ENCODE data around the gene TTC7B. TPM values are rescaled to one million over a fixed set of nuclear protein-coding genes. Genes with fewer than 3 reads are reported as not detected.

The TTC7B gene
- total and polyA plus RNA-seq, 10 of the 15 experiments (the other 5 are each of a cell fraction or from before 2014, with no cell fraction given) = under 0.01 to 1.1 (median 0.26) TPM; not detected in 2

DNA sequence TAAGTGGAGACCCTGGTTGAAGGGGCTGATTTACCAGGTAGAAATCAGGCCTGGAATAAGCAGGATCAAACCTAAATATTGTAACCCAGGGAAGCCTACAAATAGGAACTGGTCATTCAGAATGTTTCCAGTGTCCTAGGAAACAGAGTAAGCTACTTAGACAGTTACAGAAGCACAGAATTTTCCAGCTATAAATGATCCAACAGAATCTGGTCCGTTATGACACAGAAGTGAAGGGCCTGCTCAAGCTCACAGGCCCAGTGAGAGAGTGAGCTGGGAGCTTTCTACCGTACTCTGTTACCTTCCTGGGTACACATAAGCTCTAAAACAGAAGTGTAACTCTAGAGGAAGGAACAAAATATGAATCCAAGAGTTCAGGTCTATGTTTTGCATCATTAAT, 119.1 kb downstream of the TTC7B start (continued):
- TF ChIP-seq, protein P1, sequence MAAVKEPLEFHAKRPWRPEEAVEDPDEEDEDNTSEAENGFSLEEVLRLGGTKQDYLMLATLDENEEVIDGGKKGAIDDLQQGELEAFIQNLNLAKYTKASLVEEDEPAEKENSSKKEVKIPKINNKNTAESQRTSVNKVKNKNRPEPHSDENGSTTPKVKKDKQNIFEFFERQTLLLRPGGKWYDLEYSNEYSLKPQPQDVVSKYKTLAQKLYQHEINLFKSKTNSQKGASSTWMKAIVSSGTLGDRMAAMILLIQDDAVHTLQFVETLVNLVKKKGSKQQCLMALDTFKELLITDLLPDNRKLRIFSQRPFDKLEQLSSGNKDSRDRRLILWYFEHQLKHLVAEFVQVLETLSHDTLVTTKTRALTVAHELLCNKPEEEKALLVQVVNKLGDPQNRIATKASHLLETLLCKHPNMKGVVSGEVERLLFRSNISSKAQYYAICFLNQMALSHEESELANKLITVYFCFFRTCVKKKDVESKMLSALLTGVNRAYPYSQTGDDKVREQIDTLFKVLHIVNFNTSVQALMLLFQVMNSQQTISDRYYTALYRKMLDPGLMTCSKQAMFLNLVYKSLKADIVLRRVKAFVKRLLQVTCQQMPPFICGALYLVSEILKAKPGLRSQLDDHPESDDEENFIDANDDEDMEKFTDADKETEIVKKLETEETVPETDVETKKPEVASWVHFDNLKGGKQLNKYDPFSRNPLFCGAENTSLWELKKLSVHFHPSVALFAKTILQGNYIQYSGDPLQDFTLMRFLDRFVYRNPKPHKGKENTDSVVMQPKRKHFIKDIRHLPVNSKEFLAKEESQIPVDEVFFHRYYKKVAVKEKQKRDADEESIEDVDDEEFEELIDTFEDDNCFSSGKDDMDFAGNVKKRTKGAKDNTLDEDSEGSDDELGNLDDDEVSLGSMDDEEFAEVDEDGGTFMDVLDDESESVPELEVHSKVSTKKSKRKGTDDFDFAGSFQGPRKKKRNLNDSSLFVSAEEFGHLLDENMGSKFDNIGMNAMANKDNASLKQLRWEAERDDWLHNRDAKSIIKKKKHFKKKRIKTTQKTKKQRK (IDR thresholded peaks at IDR 0.05; ENCODE audit: low read depth, low read length) = no peak
- no peak for TF ChIP-seq ATF7 (IDR thresholded peaks at IDR 0.05; ENCODE audit: low read depth)

DNA sequence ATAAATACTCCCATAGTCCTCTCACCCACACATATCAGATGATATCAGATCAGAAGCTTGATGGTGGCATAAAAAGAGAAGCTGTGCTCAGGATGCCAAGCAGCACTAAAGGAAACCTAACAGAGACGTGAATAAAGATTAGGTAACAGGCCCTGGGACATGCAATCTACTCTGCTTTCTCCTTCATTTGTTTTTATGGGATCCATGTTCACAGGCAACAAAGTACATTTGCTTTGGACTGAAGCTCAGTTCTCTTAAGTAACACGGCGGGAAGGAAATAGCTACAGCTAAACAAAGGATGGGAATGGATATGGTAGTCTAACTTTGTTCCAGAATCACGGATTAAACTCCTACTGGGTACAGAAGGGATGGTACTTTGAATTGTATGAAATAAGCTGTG, 119.5 kb downstream of the TTC7B start:
- in situ Hi-C loops (cut with MboI) (loop anchor here (5.0 to 10.0 kb wide), 2 partner anchors 294 to 392 kb away; no protein-coding TSS in a partner anchor), intact Hi-C loops (cut with micrococcal nuclease; ENCODE audit: unreplicated experiment) (loop anchor here (1.0 to 5.0 kb wide), 3 partner anchors 297 to 408 kb away; no protein-coding TSS in a partner anchor)
- no peak overlapping the region for H3K4me3 ChIP-seq
- BruUV-seq (replicated peaks) = no TSS peak
- no peaks in the 10 kb centered on the region for H3K4me1 ChIP-seq (ENCODE audit: control insufficient read depth, insufficient read depth, low read length)
- no peak for DNase-seq (ENCODE audit: low read depth, low spot score)
- FAIRE-seq = no peak
- H3K9me3 ChIP-seq (replicated peaks; ENCODE audit: control insufficient read depth, insufficient read depth, low read length) = no peaks in the 10 kb centered on the region
- POLR2A ChIA-PET = no interaction called here
- no peaks in the 10 kb centered on the region for H3K79me2 ChIP-seq (ENCODE audit: control insufficient read depth, insufficient read depth, low read length)
- RAD21 ChIA-PET (ENCODE audit: unreplicated experiment) = interaction anchor here (1.1 to 1.8 kb wide), 5 partner anchors 62 to 407 kb away, joined by 3 to 9 read pairs (median 6); no protein-coding TSS in a partner anchor
- no peaks in the 10 kb centered on the region for H3K27me3 ChIP-seq (replicated peaks in 1 of 2; ENCODE audit: control insufficient read depth in 2 of 2, insufficient read depth in 2 of 2, low read length in 1 of 2)
- CTCF ChIA-PET = interaction anchor here (0.7 to 4.0 kb wide), 29 partner anchors 8 to 750 kb away, joined by 3 to 49 read pairs (median 4); no protein-coding TSS in a partner anchor
- no peaks in the 10 kb centered on the region for H3K36me3 ChIP-seq (ENCODE audit: control insufficient read depth in 2 of 2, insufficient read depth in 2 of 2, low read length in 1 of 2)
- WGBS (ENCODE audit: insufficient coverage, insufficient replicate concordance, low lambda C conversion rate, missing lambda C conversion rate) = 61% methylated on average over 4 of the region's 4 CpGs
- no peak overlapping the region for H2AFZ ChIP-seq (ENCODE audit: control insufficient read depth, low read depth, low read length)
- H4K20me1 ChIP-seq (ENCODE audit: control insufficient read depth, insufficient read depth) = no peaks in the 10 kb centered on the region
- H3K27ac ChIP-seq (ENCODE audit: control insufficient read depth, insufficient read depth) = no peak overlapping the region
- SMC1A ChIA-PET (ENCODE audit: uncharacterized antibody, unreplicated experiment) = interaction anchor here (0.6 to 3.0 kb wide), 5 partner anchors 296 to 723 kb away, joined by 3 to 19 read pairs (median 5); no protein-coding TSS in a partner anchor
- no peak for ATAC-seq
- no peak overlapping the region for H3K9ac ChIP-seq (ENCODE audit: control insufficient read depth, insufficient read depth, low read length)
- H3K4me2 ChIP-seq (ENCODE audit: control insufficient read depth, insufficient read depth) = no peak overlapping the region
- TF ChIP-seq, protein P2, sequence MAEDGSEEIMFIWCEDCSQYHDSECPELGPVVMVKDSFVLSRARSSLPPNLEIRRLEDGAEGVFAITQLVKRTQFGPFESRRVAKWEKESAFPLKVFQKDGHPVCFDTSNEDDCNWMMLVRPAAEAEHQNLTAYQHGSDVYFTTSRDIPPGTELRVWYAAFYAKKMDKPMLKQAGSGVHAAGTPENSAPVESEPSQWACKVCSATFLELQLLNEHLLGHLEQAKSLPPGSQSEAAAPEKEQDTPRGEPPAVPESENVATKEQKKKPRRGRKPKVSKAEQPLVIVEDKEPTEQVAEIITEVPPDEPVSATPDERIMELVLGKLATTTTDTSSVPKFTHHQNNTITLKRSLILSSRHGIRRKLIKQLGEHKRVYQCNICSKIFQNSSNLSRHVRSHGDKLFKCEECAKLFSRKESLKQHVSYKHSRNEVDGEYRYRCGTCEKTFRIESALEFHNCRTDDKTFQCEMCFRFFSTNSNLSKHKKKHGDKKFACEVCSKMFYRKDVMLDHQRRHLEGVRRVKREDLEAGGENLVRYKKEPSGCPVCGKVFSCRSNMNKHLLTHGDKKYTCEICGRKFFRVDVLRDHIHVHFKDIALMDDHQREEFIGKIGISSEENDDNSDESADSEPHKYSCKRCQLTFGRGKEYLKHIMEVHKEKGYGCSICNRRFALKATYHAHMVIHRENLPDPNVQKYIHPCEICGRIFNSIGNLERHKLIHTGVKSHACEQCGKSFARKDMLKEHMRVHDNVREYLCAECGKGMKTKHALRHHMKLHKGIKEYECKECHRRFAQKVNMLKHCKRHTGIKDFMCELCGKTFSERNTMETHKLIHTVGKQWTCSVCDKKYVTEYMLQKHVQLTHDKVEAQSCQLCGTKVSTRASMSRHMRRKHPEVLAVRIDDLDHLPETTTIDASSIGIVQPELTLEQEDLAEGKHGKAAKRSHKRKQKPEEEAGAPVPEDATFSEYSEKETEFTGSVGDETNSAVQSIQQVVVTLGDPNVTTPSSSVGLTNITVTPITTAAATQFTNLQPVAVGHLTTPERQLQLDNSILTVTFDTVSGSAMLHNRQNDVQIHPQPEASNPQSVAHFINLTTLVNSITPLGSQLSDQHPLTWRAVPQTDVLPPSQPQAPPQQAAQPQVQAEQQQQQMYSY (CRISPR knock-in tag; IDR thresholded peaks at IDR 0.05) = no peak
- no peak for TF ChIP-seq ZNF217 (IDR thresholded peaks at IDR 0.05)
- no peak for TF ChIP-seq MYC (IDR thresholded peaks at IDR 0.05; ENCODE audit: insufficient read depth, insufficient read length, insufficient replicate concordance, low read length, severe bottlenecking)
- no peak for TF ChIP-seq IKZF1 (conservative IDR thresholded peaks at IDR 0.05)
- TF ChIP-seq NR2C1 (IDR thresholded peaks at IDR 0.05) = no peak
- TF ChIP-seq SRF (IDR thresholded peaks at IDR 0.05; ENCODE audit: low read depth in 2 of 2, low read length in 2 of 2) = no peak
- no peak for TF ChIP-seq STAT1 (conservative IDR thresholded peaks at IDR 0.05)
- TF ChIP-seq, protein P3, sequence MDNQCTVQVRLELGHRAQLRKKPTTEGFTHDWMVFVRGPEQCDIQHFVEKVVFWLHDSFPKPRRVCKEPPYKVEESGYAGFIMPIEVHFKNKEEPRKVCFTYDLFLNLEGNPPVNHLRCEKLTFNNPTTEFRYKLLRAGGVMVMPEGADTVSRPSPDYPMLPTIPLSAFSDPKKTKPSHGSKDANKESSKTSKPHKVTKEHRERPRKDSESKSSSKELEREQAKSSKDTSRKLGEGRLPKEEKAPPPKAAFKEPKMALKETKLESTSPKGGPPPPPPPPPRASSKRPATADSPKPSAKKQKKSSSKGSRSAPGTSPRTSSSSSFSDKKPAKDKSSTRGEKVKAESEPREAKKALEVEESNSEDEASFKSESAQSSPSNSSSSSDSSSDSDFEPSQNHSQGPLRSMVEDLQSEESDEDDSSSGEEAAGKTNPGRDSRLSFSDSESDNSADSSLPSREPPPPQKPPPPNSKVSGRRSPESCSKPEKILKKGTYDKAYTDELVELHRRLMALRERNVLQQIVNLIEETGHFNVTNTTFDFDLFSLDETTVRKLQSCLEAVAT (IDR thresholded peaks at IDR 0.05) = no peak
- no peak for TF ChIP-seq LARP7 (IDR thresholded peaks at IDR 0.05)
- TF ChIP-seq JUNB (IDR thresholded peaks at IDR 0.05) = no peak
- TF ChIP-seq ATF7 (IDR thresholded peaks at IDR 0.05; ENCODE audit: low read depth) = no peak
- no peak for TF ChIP-seq PML (IDR thresholded peaks at IDR 0.05; ENCODE audit: low read length)
- no peak for TF ChIP-seq FOXM1 (IDR thresholded peaks at IDR 0.05; ENCODE audit: low read depth, low read length)
- no peak for TF ChIP-seq ZNF274 (IDR thresholded peaks at IDR 0.05; ENCODE audit: insufficient read depth, insufficient read length)
